IMR-90 (cell line): ENCODE measurements around the gene ACVR1.

ENCODE experiments used
- CEBPB ChIP-seq: IDR thresholded peaks from 2 replicates; pipeline ENCODE4 v1.6.1; 2012; ENCODE audit warnings: low read depth, low read length, improper control_type of control experiment
- CTCF ChIP-seq: conservative IDR thresholded peaks from 2 replicates; pipeline ENCODE4 v1.5.1; 2012; ENCODE audit warnings: mild to moderate bottlenecking, low read depth, low read length, improper control_type of control experiment
- MAFK ChIP-seq: IDR thresholded peaks from 2 replicates; pipeline ENCODE4 v1.6.1; 2012; ENCODE audit warnings: low read depth, low read length, improper control_type of control experiment
- POLR2A ChIP-seq: IDR thresholded peaks from 2 replicates; pipeline ENCODE4 v1.6.1; 2012; ENCODE audit warnings: mild to moderate bottlenecking, low read depth, low read length
- RAD21 ChIP-seq: IDR thresholded peaks from 2 replicates; pipeline ENCODE4 v1.6.1; 2012; ENCODE audit warnings: low read length, improper control_type of control experiment
- USF2 ChIP-seq: fragments of 150-350 bp; IDR thresholded peaks from 2 replicates; pipeline ENCODE4 v1.6.1; 2017; ENCODE audit warnings: mild to moderate bottlenecking, antibody characterized with exemption, low read length, low read depth

GRCh38 chr2:157827377-157827776 is 48.8 kb downstream of the ACVR1 start:
- TF ChIP-seq USF2 (no peak), POLR2A (no peak), CTCF (no peak), MAFK (no peak), RAD21 (no peak), CEBPB (peak; percentile 58; the same call in 1 of the 2 replicates)
